SW 1271 (cell line): Measurements from ENCODE around the gene MEIOSIN.
"Not testable (repeated sequence)": the region's sequence is repeated elsewhere in the genome, so short reads cannot be mapped to it uniquely, and the experiment has no call there.

Experiments used
- DNase-seq, 2 experiments: peaks; one replicate each; lab custom pipeline; 2025; lab: John Stamatoyannopoulos, UW

Gene MEIOSIN

GRCh38 chr19:45720065-45720464, 13.2 kb upstream of the MEIOSIN start:
- not testable (repeated sequence) for DNase-seq

DNA sequence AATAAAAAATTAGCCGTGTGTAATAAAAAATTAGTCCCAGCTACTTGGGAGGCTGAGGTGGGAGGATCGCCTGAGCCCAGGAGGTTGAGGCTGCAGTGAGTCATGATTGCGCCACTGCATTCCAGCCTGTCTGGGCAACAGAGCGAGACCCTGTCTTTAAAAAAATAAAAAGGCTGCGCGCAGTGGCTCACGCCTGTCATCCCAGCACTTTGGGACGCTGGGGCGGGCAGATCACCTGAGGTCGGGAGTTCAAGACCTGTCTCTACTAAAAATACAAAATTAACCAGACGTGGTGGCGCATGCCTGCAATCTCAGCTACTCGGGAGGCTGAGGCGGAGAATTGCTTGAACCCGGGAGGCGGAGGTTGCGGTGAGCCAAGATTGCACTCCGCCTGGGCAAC, 4.6 kb upstream of the MEIOSIN start:
- DNase-seq = not testable (repeated sequence)

DNA sequence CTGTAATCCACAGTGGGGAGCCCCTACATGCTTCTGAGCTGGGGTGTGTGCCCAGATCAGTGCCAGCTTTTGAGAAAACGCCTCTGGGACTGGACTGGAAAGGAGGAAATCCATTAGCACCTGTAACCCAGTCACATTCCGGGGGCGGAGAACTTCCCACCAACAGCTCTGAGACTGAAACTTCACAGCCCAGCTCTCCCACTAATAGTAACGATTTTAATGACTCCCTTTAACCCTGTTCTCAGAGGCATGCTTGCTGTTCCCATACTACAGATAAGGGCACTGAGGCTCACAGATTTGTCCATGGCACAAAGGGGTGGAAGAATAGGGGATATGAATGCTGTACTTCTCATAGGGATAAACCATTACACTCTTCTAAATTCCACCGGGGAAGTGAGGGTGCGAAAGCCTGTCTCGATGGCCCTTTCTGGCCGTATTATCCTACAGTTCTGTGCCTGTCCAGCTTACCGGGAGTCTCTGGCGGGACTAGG, 3.4 kb upstream of the MEIOSIN start:
- DNase-seq = no peak

DNA sequence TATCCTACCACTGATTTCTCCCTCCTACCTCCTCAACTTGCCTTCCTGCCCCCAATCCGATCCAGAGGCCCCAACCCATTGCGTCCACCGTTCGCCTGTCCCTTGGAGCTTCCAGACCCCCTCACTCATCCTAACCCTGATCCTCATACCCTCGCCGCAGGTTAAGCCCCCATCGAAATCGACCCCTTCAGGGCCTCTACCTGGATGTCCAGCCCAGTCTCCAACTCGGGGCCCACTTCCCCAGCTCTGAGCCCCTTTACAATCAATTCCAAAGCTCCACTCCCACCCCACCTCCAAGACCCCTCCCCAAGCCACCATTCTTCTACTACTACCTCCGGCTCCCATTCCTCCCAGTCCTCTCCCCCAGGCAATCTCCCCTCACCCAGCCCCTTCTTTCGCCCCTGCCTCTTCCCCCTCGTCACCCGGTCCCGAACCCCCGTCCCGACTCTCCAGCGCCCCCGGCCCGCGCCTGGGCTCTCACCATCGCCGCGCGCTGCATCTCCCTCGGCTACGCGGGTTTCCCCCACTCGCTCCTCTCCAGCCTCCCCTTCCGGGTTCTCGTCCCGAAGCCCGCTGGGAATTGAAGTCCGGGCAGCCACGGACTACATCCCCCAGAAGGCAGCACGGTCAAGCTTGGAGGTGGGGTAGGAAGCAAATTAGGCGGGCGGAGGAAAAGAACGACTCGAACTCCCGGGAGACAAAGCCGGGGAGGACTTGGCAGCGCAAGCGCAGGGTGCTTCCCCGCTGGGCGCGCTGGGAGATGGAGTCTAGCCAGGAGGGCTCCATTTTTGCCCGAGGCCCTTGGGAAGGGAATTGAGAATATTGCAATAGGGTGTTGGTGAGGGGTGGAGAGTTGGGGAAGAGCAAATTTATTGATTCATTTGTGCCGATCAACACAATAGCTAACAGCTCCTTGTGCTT, 2.6 kb upstream of the MEIOSIN start, which contains the start of gene FBXO46:
Gene FBXO46, minus strand, starts transcription at position 529 of the 921 bp plus-strand sequence. CDS start 17,401 bp downstream, outside the sequence.
- peak; percentile 88 to 95 for DNase-seq

GRCh38 chr19:45739498-45740439, 6.5 kb downstream of the MEIOSIN start:
- no peak for DNase-seq

DNA sequence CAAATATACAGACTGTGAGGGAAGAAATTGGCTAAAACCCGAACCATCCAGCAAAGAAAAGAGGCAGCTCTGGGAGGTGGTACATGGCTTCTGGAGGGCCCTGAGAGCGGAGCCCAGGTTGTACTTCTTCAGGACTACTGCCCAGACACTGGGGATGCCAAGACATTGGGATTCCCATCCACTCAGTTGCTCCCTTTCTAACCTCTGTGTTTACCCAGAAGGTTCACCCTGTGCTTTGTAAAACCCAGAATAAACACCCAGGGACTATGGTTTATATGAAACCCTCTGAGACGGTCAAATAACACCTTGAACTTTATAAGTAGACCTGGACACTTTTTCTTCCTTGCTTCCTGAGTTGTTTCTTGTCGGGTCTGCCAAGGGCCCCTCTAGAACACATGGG, 9.7 kb downstream of the MEIOSIN start:
- no peak for DNase-seq

- no peak for DNase-seq
Measured at GRCh38 chr19:45745606-45746005, 12.4 kb downstream of the MEIOSIN start.

DNA sequence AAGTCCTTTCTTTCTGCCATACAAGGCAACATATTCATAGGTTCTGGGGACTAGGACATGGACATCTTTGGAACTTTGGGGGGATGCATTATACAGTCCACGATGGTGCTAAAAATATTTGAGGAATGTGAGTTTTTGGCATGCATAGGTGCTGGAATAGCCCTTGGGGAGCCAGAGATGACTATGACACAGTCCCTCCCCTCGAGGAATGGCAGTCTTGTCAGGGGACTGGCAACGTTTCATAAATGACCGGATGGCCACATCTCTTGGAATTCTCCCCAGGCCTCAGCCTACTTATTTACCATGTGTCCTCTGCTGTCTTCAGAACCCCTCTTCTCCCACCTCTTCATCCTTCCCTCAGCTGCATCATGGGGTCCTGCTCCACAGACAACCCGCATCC, 13.6 kb downstream of the MEIOSIN start:
- no peak for DNase-seq

GRCh38 chr19:45747513-45747912, 14.3 kb downstream of the MEIOSIN start:
- DNase-seq = no peak

DNA sequence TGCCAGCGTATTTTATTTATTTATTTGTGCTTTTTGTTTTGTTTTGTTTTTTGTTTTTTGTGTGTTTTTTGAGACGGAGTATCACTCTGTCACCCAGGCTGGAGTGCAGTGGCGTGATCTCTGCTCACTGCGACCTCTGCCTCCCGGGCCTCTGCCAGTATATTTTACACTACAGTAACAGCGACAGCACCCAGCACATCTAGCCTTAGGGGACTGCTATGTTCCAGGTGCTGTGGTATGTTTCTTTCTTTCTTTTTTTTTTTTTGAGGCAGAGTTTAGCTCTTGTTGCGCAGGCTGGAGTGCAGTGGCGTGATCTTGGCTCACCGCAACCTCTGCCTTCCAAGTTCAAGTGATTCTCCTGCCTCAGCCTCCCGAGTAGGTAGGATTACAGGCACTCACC, 18.2 kb downstream of the MEIOSIN start:
- DNase-seq = not testable (repeated sequence)

GRCh38 chr19:45752639-45753038, 19.4 kb downstream of the MEIOSIN start:
- no peak for DNase-seq

DNA sequence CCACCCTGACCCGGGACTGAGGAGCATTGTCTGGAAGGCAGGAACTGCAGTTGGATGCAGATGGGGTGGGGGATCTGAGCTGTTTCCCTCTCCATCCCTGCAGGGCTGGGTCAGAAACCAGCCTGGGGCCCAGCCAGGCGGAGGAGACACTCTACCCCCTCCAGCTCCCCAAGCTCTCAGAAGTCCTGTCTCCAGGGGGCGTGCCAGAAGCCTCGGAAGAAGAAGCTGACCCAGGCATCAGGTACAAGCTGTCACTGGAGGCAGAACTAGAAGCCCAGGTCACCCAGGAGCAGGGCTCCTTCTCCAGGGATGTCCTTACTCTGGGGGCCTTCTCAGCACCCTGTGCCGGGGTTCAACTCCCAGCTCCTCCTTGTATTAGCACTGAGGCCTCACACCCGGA, 20.3 kb downstream of the MEIOSIN start:
- DNase-seq = no peak

DNA sequence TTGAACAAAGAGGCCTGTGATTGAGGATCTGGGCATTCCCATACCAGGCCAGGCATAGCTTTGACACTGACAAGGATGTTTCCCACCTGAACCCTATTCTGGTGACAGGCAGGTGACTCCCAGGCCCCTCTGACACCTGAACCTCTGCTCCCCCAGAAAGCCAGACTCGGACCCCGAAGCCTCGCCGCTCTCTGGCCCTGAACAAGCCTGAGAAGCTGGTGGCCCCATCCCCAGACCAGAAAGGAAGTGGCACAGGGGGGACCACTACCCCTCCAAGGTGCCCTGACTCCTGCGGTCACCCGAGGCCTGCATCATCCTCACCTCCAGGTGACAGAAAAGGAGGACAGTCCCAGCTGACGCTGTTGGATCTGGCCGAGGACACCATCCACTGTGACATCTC, 21.1 kb downstream of the MEIOSIN start:
- no peak for DNase-seq

GRCh38 chr19:45757695-45758094, 24.5 kb downstream of the MEIOSIN start:
- no peak for DNase-seq

DNA sequence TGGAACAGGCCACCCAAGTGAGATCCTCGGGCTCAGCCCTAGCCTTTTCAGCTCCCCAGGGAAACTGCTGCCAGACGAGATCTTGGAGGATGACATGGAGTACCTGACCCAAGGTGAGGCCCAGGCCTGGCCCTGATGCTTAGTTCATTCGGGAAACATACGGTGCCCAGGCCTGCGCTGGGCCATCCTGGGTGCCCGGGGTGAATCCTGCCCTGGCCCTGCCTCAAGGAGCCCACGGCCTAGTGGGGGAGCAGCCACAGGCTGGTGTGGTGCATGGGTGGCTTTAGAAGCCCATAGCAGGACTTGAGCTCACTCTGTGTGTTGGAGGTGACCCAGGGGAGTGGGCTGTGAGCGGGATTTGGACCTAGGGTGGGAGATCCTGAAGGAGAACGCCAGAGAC, 25.7 kb downstream of the MEIOSIN start:
- DNase-seq = no peak

- no peak for DNase-seq
Measured at GRCh38 chr19:45761714-45762113, 28.5 kb downstream of the MEIOSIN start.

DNA sequence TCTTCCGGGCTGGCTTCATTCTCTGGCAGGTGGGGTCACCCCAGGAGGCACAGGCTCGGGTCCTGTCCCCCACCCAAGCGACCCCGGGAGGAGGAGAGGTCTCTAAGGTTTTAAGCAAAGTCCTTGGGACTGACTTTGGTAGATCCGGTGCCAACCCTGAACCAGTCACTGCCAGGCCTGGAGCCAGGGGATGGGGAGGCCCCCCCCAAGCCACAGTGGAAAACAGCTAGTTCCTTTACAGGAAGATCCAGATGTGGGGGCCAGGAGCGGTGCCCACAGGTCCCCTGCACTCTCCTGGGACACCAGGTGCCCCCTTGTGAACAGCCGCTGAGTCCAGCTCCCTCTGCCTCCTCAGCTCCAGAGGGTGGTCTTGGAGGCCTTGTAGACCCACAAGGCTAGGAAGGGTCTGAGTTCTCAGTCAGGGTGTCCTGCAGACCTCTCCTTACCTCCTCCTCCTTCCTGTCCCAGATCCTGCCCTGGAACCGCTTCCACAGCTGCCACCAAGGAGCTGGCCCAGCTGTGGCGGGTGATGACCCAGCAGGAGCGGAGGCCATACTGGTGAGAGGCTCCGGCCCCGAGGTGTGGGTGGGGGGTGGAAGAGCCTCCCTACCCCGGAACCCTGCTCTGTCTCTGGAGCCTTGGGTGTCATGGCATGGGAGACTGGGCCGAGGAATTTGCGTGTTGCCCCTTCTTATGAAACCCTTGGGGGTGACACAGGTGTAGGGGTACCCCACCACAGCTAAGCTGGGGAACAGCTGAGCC, 29.8 kb downstream of the MEIOSIN start:
- no peak for DNase-seq

GRCh38 chr19:45763691-45764294, 30.6 kb downstream of the MEIOSIN start:
- no peak for DNase-seq

- no peak for DNase-seq
Measured at GRCh38 chr19:45764475-45764874, 31.2 kb downstream of the MEIOSIN start.

DNA sequence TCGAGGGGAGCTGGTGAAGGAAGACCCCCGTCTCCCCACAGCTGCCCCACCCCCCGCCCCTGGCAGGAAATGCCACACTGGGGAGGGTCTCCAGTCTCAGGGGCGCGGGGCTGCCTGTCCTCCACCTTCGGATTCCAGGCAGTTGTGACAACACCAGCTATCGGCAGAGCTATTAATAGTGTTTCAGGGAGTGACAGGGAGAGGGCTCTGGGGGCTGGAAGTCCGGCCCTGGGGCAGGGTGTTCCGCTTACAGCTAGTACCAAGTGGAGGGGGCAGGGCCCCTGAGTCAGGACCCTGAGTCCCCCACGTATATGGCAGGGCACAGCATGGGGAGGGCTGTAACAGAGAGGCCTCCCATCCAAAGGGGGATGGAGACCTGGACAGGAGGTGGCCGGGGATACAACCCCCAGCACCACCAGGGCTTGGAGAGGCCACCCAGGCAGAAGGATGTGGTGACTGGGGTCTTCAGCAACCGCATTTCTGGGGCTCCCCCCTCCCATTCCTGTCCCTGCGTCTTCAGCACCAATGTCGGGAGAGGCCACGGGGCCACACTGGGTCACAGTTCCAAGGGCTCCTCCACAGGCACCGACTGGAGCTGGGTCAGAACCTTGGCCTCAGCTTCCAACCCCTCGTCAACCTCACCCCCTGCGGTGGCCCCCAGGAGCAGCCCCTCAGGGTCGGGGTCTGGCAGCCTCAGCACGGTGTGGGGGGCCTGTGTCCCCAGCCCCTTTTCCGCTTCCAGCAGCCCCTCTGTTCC, 31.9 kb downstream of the MEIOSIN start:
- no peak for DNase-seq
